Liver (tissue), 3 donors: ENCODE measurements around the gene CCDC93.

Experiments
- EGR1 ChIP-seq, 2 donors: IDR thresholded peaks; 2 replicates each; pipeline ENCODE4 v1.6.1; 2016 to 2018; ENCODE audit warnings: antibody characterized with exemption in 2 of 2, low read depth in 2 of 2
- FOXA1 ChIP-seq: IDR thresholded peaks from 2 replicates; pipeline ENCODE4 v1.6.1; 2016; ENCODE audit warnings: antibody characterized with exemption
- GABPA ChIP-seq, 2 donors: IDR thresholded peaks in 1 of 2; conservative IDR thresholded peaks in 1 of 2; 2 replicates each; pipeline ENCODE4 v1.6.1; 2016; ENCODE audit warnings: antibody characterized with exemption in 2 of 2, mild to moderate bottlenecking in 1 of 2, moderate library complexity in 1 of 2
- HNF4A ChIP-seq, 2 donors: conservative IDR thresholded peaks; 2 replicates each; pipeline ENCODE4 v1.6.1; 2016; ENCODE audit warnings: antibody characterized with exemption in 2 of 2, mild to moderate bottlenecking in 2 of 2
- HNF4G ChIP-seq: IDR thresholded peaks from 2 replicates; pipeline ENCODE4 v1.6.1; 2016; ENCODE audit warnings: antibody characterized with exemption
- JUND ChIP-seq, 2 donors: IDR thresholded peaks; 2 replicates each; pipeline ENCODE4 v1.6.1; 2016; ENCODE audit warnings: antibody characterized with exemption in 2 of 2
- RAD21 ChIP-seq, 2 donors: IDR thresholded peaks; 2 replicates each; pipeline ENCODE4 v1.6.1; 2016; ENCODE audit warnings: antibody characterized with exemption in 2 of 2, mild to moderate bottlenecking in 2 of 2
- RXRA ChIP-seq, 2 donors: IDR thresholded peaks; 2 replicates each; pipeline ENCODE4 v1.6.1; 2017 to 2018; ENCODE audit warnings: antibody characterized with exemption in 2 of 2, mild to moderate bottlenecking in 1 of 2
- SP1 ChIP-seq: IDR thresholded peaks from 2 replicates; pipeline ENCODE4 v1.6.1; 2018; ENCODE audit warnings: antibody characterized with exemption, mild to moderate bottlenecking
- YY1 ChIP-seq: IDR thresholded peaks from 2 replicates; pipeline ENCODE4 v1.6.1; 2016; ENCODE audit warnings: antibody characterized with exemption, mild to moderate bottlenecking
- TF ChIP-seq, protein P1 (sequence below): fragments of 150-350 bp; IDR thresholded peaks from 2 replicates; pipeline ENCODE4 v1.5.1; 2017; ENCODE audit warnings: improper control_type of control experiment, low read depth, low read length; ENCODE audit not compliant: missing input control
- TF ChIP-seq, protein P2 (sequence below): IDR thresholded peaks from 2 replicates; pipeline ENCODE4 v1.6.1; 2016; ENCODE audit warnings: antibody characterized with exemption
- TF ChIP-seq, protein P3 (sequence below): IDR thresholded peaks from 2 replicates; pipeline ENCODE4 v1.6.1; 2016; ENCODE audit warnings: antibody characterized with exemption
- TF ChIP-seq, protein P4 (sequence below): IDR thresholded peaks from 2 replicates; pipeline ENCODE4 v1.6.1; 2016; ENCODE audit warnings: antibody characterized with exemption
- donor health status: healthy.
- donor health status: healthy.

DNA sequence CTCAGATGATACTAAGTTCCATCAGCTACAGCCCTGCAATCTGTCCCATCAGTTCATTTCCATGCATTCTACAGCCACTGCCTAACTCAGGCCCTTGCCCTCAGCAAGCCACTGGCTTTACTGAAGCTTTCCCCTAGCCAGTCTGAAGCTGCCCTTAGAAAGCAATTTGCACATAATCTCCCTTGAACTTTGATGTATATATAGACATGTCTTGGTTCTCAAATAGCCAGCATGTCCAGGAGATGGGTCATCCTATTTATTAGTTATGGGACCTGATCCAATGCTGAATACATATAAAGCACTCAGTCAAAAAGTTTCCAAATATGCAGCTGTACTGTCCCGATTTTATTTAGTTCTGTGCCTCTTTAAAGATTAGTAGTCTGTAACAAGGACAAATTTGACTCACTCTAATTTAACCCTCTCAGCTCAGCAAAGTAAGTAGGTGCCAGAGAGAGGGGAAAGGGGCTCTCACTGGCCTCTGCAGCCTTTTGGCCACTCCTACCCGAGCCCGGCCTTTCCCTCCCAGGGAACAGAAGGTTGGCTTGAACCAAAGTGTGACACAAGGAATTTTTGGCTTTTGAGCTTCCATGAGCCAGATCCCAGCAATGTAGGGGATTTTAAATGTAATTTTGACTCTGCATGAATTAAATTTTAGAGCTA is 70.7 kb downstream of the CCDC93 start:
- TF ChIP-seq SP1, result no peak
- TF ChIP-seq, protein P1, sequence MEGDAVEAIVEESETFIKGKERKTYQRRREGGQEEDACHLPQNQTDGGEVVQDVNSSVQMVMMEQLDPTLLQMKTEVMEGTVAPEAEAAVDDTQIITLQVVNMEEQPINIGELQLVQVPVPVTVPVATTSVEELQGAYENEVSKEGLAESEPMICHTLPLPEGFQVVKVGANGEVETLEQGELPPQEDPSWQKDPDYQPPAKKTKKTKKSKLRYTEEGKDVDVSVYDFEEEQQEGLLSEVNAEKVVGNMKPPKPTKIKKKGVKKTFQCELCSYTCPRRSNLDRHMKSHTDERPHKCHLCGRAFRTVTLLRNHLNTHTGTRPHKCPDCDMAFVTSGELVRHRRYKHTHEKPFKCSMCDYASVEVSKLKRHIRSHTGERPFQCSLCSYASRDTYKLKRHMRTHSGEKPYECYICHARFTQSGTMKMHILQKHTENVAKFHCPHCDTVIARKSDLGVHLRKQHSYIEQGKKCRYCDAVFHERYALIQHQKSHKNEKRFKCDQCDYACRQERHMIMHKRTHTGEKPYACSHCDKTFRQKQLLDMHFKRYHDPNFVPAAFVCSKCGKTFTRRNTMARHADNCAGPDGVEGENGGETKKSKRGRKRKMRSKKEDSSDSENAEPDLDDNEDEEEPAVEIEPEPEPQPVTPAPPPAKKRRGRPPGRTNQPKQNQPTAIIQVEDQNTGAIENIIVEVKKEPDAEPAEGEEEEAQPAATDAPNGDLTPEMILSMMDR, result no peak
- TF ChIP-seq, protein P2, sequence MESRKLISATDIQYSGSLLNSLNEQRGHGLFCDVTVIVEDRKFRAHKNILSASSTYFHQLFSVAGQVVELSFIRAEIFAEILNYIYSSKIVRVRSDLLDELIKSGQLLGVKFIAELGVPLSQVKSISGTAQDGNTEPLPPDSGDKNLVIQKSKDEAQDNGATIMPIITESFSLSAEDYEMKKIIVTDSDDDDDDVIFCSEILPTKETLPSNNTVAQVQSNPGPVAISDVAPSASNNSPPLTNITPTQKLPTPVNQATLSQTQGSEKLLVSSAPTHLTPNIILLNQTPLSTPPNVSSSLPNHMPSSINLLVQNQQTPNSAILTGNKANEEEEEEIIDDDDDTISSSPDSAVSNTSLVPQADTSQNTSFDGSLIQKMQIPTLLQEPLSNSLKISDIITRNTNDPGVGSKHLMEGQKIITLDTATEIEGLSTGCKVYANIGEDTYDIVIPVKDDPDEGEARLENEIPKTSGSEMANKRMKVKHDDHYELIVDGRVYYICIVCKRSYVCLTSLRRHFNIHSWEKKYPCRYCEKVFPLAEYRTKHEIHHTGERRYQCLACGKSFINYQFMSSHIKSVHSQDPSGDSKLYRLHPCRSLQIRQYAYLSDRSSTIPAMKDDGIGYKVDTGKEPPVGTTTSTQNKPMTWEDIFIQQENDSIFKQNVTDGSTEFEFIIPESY, result no peak
- no peak for TF ChIP-seq RAD21 (IDR thresholded peaks at IDR 0.05)
- TF ChIP-seq, protein P3, sequence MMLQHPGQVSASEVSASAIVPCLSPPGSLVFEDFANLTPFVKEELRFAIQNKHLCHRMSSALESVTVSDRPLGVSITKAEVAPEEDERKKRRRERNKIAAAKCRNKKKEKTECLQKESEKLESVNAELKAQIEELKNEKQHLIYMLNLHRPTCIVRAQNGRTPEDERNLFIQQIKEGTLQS, result no peak
- TF ChIP-seq HNF4A (conservative IDR thresholded peaks at IDR 0.05), result no peak
- TF ChIP-seq HNF4G, result no peak
- TF ChIP-seq JUND (IDR thresholded peaks at IDR 0.05), result no peak
- TF ChIP-seq YY1, result no peak
- no peak for TF ChIP-seq RXRA (IDR thresholded peaks at IDR 0.05)
- no peak for TF ChIP-seq GABPA (IDR thresholded peaks at IDR 0.05 in 1 of 2, conservative IDR thresholded peaks at IDR 0.05 in 1 of 2)
- no peak for TF ChIP-seq EGR1 (IDR thresholded peaks at IDR 0.05; ENCODE audit: low read depth in 2 of 2)
- TF ChIP-seq, protein P4, sequence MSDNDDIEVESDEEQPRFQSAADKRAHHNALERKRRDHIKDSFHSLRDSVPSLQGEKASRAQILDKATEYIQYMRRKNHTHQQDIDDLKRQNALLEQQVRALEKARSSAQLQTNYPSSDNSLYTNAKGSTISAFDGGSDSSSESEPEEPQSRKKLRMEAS, result no peak
- no peak for TF ChIP-seq FOXA1
